ENCODE data around the gene PPM1K. TPM values are rescaled to one million over a fixed set of nuclear protein-coding genes. Genes with fewer than 3 reads are reported as not detected.

The PPM1K gene
- total RNA-seq, 1 experiment from 2014 or later, result 4.2 TPM

DNA sequence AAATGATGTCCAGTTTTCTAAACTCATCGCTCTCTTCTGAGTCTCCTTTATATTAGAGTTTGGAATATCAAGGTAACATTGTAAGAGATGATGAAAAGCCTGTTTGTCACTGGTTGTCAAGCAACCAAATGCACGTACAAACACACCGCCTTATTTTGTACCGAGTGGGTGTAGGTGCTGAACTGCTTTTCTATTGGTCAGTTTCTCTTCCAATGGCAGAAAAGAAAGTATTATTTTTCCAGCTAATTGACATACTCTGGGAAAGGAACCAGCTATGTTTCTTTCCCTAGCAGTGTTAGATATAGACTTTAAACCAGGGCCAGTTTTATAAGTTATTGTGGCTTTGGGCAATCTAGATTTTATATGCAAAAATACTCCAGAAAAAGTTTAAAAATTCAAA is 6.6 kb upstream of the PPM1K start:
- DNase-seq (ENCODE audit: low read depth, low spot score) (peak; percentile 3), ATAC-seq (peak; percentile 47; the same call in 1 of the 2 replicates)

More for the DNA sequence above, 6.6 kb upstream of the PPM1K start:
- Histone ChIP-seq H3K9me3 (ENCODE audit: control insufficient read depth in 1 of 2, insufficient read depth in 1 of 2, low read depth in 1 of 2, low read length in 2 of 2) (no peaks in the 10 kb centered on the region), H3K9me2 (ENCODE audit: insufficient read depth) (no peaks in the 10 kb centered on the region), H3K4me1 (ENCODE audit: control insufficient read depth in 1 of 2, insufficient read depth in 2 of 2, low read length in 2 of 2) (no peaks in the 10 kb centered on the region), H3K9ac (ENCODE audit: low read length) (no peak overlapping the region), H3K36me3 (ENCODE audit: control insufficient read depth in 1 of 2, insufficient read depth in 2 of 2, low read length in 2 of 2) (no peaks in the 10 kb centered on the region), H2AFZ (ENCODE audit: low read depth, low read length, poor library complexity, severe bottlenecking) (peak overlapping the region; percentile 14), H3K4me2 (ENCODE audit: low read length) (no peak overlapping the region), H3K79me2 (ENCODE audit: insufficient read depth, low read length) (no peaks in the 10 kb centered on the region), H3K4me3 (replicated peaks in 1 of 2; ENCODE audit: low read depth in 1 of 2, low read length in 2 of 2) (no peak overlapping the region), H4K20me1 (ENCODE audit: insufficient read depth) (no peaks in the 10 kb centered on the region), H3K27ac (ENCODE audit: low read depth, low read length) (no peak overlapping the region), H3K27me3 (ENCODE audit: insufficient read depth, low read length) (no peaks in the 10 kb centered on the region)
- BruUV-seq (replicated peaks), result no TSS peak
- POLR2A ChIA-PET, result no interaction called here
- TF ChIP-seq ZNF274 (IDR thresholded peaks at IDR 0.05; ENCODE audit: low read depth, low read length) (no peak), FOSL1 (IDR thresholded peaks at IDR 0.05; ENCODE audit: low read depth) (no peak), CBX3 (IDR thresholded peaks at IDR 0.05; ENCODE audit: low read depth) (no peak), SRF (IDR thresholded peaks at IDR 0.05; ENCODE audit: low read depth) (no peak), YY1 (IDR thresholded peaks at IDR 0.05; ENCODE audit: extremely low read depth, insufficient replicate concordance, low read depth, low read length) (no peak), REST (IDR thresholded peaks at IDR 0.05; ENCODE audit: low read depth) (no peak), SP1 (IDR thresholded peaks at IDR 0.05; ENCODE audit: low read depth) (no peak), ZFX (IDR thresholded peaks at IDR 0.05) (no peak), POLR2A (IDR thresholded peaks at IDR 0.05; ENCODE audit: borderline replicate concordance, extremely low read depth, insufficient read depth, insufficient read length) (no peak), POLR2AphosphoS5 (IDR thresholded peaks at IDR 0.05; ENCODE audit: low read depth, low read length) (no peak), EZH2phosphoT487 (IDR thresholded peaks at IDR 0.05; ENCODE audit: borderline replicate concordance) (no peak), JUND (IDR thresholded peaks at IDR 0.05) (no peak), CEBPB (IDR thresholded peaks at IDR 0.05; ENCODE audit: low read depth) (no peak), SIN3A (IDR thresholded peaks at IDR 0.05; ENCODE audit: low read depth) (no peak), TCF7L2 (IDR thresholded peaks at IDR 0.05; ENCODE audit: borderline replicate concordance, extremely low read depth, insufficient read depth, insufficient read length) (no peak)
- TF ChIP-seq, protein P1, sequence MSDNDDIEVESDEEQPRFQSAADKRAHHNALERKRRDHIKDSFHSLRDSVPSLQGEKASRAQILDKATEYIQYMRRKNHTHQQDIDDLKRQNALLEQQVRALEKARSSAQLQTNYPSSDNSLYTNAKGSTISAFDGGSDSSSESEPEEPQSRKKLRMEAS (IDR thresholded peaks at IDR 0.05), result no peak
- TF ChIP-seq, protein P2, sequence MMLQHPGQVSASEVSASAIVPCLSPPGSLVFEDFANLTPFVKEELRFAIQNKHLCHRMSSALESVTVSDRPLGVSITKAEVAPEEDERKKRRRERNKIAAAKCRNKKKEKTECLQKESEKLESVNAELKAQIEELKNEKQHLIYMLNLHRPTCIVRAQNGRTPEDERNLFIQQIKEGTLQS (IDR thresholded peaks at IDR 0.05), result no peak
- RAD21 ChIA-PET (ENCODE audit: low non-redundant PET in 1 of 2, low total read pairs in 2 of 2, uncharacterized antibody in 2 of 2, unreplicated experiment in 2 of 2), result no interaction called here
- intact Hi-C loops (cut with micrococcal nuclease), result no loop called here
- CTCF ChIA-PET, result no interaction called here

Data from HCT116 (cell line).